G401 (cell line): ENCODE measurements around the gene STK17B. TPM values are rescaled to one million over a fixed set of nuclear protein-coding genes. Genes with fewer than 3 reads are reported as not detected.

Source experiments
- DNase-seq: peaks from one replicate; pipeline ENCODE4 v3.0.0-alpha.2; 2015; ENCODE audit warnings: low spot score
- in situ Hi-C: cut with HindIII; loops from 2 replicates; pipeline ENCODE4 v1.10.0; 2016; ENCODE audit warnings: low sequenced_read_pairs, mixed read lengths
- total RNA-seq: library from RNA; depleted of rRNA; stranded (reverse); fragments of >200 nt; shearing (Covaris generic); gene quantifications from 2 replicates; pipeline ENCODE4 v1.2.3, GENCODE V29; 2014; rRNA removed

STK17B gene
- total RNA-seq, 1 experiment from 2014 or later, result 0.68 TPM

- in situ Hi-C loops, result no loop called here
- DNase-seq, result no peak
Measured at GRCh38 chr2:196086517-196087368, 84.6 kb downstream of the STK17B start.

GRCh38 chr2:196083601-196084000 is 87.8 kb downstream of the STK17B start:
- DNase-seq, result no peak
- in situ Hi-C loops, result no loop called here

Other genes with a start within 250 kb of the STK17B start
- gene DNAH7, start 102.7 kb downstream of the STK17B start, total RNA-seq, result 0.06 TPM in 1 of 2 replicates, not detected in the other